ENCODE measurements around the gene LNPEP.
A peak's percentile ranks its signal among the peaks of the same experiment; 100 is the strongest.

The LNPEP gene

DNA sequence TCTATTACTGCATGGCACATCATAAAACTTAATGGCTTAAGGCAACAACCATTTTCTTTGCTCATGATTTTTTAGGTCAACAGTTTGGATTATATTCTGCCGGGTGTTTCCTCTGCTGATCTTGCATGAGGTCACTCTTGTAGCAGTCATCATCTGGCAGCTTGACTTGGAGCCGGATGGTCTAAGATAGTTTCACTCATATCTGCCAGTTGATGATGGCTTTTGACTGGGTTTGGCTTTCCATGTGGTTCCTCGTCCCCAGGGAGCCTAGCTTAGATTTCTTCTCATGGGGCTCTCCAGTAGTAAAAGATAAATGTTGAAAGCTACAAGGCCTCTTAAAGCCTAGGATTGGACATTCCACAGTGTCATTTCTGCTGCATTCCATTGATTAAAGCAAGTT lies 27.4 kb downstream of the LNPEP start:
- DNase-seq, result peak; percentile 8 to 11

DNA sequence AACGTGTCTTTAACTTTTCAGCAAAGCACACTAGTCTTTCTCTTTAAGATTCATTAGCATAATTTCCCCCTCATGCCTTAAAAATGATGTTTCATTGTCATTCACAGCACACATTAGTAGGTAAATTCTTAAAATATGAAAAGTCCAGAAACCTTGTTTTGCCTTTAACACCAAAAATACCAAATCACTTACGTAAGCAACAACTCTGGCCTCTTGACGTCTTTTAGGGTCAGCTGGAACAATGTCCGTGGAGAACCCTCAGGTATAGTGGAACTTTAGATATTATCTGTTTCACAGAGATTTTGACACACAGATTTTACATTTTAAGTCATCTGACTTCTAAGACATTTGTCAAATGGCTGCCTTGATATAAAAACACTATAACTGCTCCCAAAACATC lies 30.9 kb downstream of the LNPEP start:
- DNase-seq, result no peak

DNA sequence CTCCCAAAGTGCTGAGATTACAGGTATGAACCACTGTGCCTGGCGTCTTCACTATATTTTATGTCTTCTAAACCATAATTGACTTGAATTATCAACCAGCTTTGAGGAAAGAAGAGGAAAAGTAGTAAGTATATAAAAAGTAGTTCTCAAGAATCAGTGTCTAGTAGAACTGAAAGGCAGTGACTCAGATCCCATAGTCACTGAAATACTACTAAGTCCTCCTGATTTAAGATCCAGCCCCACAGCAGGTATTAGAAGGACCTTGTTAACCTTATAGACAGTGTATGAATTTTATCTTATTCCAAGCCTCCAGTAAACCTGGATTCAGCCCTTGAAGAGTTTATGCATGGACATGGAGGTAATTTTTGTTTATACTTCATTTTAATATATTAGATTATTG lies 31.5 kb downstream of the LNPEP start:
- no peak for DNase-seq

DNA sequence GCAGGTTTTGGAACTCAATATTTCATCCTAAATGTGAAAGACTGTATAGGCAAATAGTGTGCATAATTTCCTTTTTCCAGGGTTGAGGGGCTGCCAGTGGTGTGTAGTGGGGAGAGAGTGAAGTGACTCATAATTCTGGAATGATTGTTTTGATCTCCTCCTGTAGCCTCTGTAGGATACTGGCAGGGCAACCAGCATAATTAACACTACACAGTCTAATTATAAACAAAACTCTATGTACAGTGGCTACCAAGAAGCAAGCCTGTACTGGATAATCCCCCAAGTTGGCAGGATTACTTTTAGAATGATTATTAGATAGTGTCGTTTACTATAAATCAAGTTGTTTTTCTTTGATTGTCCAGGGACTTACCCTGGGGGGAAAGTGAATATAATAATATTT lies 32.2 kb downstream of the LNPEP start:
- peak in 1 of 2 donors; percentile 10 for DNase-seq

DNA sequence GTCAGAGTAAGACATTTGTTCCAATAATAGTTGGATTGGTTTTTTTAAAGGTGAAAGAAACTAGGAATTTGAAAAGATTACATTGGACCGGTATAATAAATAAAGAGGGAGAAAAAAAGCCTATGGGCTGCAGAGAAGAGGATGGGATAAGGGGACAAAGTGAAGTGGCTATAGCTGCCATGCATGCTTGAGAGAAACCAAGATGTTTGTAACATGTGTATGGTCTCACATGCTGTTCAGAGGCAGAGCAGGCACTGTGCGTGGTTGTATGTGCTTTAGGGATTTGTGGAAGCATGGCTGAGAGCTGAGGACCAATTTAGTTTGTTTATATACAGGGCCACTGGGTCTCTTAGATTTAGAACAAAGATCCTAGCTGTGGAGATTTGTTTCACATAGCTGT lies 32.7 kb downstream of the LNPEP start:
- DNase-seq, result no peak

DNA sequence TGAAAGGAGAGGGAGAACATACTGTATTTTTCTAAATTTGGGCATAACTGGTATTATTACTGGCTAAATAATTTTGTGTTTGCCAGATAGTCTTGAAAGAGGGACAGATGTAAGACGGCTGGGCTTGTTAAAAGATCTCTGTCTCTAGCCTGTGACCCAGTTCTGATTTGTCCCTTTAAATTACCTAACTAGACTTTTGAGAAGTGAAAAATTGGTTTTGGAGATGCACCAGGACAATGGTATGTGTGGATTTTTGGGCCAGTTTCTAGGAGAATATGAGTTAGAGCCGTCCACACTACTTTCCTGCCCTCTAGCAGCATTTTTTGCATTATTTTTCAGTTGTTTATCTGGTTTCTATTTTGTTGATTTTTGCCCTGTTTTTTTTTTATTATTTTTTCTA lies 33.5 kb downstream of the LNPEP start:
- no peak for DNase-seq

DNA sequence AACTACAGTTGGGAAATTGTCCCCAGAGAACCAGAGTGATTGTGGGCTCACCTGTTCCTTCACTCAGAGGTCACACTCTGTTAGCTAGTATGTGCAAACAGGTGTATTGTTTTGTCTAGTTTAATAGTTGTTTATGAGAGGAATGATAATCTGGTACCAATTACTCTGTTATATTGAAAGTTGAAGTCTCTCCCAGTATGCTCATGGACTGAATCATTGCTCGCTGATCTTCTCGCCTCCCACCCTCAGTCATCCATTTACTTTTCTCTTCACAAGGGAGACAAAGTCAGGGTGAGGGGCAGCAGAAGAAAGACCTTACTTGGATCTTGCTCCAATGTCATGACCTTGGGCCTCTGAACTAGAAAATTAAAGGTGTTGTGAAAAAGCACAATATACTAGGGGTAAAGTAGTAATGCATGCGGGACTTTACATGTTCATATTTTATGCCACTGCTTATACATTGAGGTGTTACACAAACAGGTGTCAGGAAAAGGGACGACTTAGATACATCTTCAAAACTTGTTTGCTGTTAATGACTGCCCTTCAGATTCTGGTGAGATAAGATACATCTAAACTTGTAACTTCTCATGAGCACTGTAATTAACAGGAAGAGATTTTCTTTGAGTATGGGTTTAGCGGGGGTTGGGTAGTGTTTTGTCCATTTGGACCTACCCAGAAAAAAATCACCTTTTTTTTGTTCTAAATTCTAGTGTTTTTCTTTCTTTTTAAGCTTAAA lies 36.9 kb downstream of the LNPEP start:
- no peak for DNase-seq

DNA sequence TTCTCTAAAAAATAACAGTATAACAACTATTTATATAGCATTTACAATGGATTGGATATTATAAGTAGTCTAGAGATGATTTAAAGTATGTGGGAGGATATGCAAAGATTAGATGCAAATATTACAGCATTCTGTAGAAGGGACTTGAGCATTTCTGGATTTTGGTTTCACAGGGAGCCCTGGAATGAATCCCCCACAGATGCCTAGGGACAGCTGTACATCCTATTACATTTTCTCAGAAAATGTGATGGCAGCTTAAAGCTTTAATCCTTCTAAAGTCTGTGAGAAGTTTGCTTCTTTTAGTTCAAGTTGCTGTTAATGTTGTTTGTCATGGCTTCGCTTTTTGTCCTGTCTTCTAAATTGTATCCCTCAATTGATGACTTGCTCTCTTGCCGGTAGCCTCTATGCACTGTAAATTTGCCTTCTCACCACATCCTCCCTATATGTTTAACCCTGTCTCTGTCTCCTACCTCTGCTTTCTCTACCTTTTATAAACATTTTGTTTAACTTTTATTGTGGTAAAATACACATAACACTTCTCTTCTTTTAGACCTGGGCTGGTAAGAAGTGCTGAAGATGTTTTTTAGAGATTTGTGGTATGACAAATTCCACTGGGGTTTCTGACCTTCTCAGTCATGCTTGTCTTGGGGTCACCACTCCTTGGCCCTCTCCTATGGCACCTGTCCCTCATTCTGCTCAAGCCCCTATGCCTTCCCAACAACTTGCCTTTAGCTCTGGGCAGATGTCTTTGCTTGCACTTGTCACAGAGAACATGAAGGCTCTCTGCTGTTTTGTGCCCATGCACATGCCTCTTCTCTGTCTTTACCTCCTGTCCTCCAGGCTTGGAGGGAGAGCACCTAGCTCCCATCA lies 37.9 kb downstream of the LNPEP start:
- no peak for DNase-seq

DNA sequence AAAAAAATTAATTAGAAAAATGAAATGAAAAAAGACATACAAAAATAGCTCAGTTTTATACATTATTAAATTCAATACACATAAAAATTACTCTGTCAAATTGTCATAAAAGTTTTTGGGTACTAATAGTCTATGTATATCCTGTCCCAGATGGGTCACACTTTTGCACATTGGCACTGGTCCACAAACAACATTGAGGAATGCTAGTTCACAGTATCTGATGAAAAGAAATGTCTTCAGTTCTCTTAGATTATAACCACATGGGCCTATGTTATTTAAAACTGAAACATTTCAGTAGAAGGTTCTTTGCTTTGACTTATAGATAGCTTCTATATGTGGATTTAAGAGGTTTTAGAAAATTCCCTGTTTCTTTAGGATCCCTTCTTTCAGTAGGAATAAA lies 39.8 kb downstream of the LNPEP start:
- no peak for DNase-seq

DNA sequence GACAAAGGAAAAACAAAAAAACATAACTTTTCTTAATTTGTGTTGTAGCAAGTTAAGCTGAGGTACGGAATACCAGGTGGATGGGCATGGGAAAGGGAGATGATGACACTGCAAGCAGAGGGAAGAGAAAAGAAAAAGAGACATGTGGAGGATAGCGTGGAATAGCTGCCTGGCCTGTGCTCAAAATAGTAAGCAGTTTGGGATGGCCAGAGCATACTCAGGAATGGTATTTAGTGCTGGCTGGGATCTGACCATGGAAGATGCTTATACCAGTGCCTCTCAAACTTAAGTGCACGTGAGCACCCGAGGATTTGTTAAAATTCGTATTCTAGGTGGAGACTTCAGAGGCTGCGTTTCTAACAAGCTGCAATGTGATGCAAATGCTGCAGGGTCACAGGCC lies 41.3 kb downstream of the LNPEP start:
- DNase-seq, result no peak

DNA sequence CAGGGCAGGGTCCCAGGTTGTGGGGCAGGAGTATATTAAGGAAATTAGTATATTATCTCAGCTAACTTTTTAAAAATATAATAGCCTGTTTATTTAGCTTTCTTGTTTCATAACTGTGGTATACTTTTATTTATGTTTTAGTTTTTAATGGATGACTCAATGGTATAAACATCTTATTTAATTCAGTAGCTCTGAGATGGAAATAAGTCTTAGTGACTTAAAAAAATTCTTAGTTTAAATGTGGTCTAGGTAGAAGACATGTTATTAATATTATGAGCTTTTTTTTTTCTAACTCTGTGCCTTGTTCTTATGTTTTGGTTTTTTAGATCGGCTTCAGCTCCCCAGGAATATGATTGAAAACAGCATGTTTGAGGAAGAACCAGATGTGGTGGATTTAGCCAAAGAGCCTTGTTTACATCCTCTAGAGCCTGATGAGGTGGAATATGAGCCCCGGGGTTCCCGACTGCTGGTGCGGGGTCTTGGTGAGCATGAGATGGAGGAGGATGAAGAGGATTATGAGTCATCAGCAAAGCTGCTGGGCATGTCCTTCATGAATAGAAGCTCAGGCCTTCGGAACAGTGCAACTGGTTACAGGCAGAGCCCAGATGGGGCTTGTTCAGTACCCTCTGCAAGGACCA lies 43.1 kb downstream of the LNPEP start:
- no peak for DNase-seq

DNA sequence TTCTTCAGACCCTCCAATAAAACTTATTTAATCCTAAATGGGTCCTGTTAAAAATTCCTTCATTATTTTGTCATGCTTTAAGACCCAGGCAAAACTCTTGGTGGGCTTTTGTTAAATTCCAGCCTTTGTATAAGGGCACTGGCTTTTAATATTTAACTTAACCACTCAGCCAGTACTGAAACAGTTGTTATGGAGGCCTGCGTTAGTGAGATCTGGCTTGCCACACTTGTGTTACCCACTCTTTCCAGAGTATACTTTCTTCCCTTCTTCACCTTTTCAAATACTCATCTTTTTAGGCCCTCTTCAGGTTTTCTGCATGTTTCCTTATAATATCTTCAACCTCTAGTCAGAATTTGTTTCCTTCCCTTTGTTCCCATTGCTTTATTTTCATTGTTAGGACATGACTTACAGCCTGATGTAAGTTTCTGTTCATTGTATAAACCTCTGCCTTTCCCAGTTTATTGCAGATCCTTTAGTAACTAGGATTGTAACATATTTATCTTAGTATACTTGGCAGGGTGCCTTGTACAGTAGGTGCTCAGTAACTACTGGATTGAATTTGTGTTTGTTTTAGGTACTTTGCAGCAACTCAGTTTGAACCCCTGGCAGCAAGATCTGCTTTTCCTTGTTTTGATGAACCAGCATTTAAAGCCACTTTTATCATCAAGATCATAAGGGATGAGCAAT lies 48.8 kb downstream of the LNPEP start:
- DNase-seq, result no peak

DNA sequence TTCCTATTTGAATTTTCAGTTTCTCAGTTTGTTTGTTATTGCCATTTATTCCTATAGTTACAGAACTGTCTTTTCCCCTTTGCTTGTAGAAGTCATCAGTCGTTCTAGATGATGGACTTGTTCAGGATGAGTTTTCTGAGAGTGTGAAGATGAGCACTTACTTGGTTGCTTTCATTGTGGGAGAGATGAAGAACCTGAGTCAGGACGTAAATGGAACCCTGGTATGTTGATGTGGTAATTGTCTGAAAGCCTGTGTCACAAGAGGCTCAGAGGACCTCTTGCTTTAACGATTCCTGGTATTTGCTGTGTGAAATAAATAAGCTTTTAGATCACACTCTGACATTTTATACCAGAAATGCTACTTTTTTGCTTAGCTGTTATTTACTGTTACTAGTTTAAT lies 50.6 kb downstream of the LNPEP start:
- no peak for DNase-seq

DNA sequence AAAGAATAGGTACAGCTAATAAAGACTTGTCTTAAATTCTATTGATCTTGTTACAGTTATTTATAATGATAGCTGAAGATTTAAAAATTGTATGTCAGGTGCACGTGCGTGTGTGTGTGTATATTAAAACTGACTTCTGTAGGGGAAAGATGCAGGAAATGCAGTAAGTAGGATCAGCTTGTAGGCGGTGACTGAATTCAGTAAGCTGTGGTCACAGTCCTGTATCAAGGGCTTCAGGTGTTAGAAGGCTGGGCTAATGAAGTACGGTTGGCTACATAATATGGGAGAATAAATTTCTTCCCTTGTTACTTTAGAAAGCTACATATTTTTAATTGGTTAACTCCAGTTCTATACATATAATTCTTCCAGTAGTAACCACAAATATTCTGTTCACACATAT lies 54.2 kb downstream of the LNPEP start:
- DNase-seq, result no peak

DNA sequence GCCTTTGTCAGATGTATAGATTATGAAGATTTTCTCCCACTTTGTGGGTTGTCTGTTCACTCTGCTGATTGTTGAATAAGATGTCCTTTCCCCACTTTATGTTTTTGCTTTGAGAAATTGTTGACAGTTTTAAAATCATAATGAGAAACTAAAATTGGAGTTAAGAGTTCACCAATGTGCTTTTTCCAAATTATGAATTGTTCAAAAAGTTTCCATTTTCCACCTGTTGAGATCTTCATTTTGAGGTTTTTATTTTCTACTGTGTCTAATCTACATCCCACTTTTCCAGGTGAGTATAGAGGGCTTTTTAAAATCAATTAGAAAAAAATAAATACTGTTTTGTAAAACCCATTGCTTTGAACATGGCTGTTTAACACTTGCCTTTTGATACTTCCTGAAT lies 55.8 kb downstream of the LNPEP start:
- no peak for DNase-seq

DNA sequence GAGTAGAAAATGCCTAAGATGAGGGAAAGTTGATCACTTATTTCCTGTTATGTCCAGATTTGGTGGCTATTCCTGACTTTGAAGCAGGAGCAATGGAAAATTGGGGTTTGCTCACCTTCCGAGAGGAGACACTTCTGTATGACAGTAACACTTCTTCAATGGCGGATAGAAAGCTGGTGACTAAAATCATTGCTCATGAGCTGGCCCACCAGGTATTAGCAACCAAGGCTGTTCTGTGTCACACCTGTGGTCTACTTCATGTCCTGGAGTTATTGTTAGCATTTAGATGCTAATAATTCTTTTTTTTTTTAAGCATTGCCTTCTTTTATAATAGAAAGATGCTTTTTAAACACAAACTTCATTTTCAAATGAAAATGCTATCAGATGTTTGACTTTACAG lies 57.9 kb downstream of the LNPEP start:
- no peak for DNase-seq

DNA sequence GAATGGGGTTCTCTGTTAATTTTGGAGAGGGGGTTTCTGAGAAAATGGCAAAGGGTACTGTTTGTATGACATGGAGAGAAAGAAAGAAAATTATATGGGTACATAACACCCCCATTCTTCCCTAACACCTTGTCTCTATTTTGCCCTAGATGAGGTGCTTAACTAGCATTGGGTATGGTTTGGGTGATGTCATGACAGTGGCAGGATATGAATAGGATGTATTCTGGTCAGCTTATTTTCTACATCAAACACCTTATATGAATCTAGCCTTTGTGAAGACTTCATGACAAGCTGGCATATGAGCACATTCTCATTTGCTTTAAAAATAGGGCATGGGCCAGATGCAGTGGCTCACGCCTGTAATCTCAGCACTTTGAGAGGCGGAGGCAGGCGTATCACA lies 58.6 kb downstream of the LNPEP start:
- DNase-seq, result no peak

DNA sequence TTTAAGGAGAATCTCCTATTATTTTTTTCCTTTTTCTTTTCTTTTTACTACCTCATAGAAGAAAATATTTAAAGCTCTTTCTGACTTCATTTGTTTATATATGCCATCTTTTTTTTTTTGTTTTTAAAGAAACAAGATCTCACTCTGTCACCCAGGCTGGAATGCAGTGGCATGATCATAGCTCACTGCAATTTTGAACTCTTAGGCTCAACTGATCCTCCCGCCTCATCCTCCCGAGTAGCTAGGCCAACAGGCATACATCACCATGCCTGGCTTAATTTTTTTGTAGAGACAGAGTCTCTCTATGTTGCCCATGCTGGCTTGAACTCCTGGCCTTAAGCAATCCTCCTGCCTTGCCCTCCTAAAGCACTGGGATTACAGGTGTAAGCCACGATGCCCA lies 59.5 kb downstream of the LNPEP start:
- no peak for DNase-seq

DNA sequence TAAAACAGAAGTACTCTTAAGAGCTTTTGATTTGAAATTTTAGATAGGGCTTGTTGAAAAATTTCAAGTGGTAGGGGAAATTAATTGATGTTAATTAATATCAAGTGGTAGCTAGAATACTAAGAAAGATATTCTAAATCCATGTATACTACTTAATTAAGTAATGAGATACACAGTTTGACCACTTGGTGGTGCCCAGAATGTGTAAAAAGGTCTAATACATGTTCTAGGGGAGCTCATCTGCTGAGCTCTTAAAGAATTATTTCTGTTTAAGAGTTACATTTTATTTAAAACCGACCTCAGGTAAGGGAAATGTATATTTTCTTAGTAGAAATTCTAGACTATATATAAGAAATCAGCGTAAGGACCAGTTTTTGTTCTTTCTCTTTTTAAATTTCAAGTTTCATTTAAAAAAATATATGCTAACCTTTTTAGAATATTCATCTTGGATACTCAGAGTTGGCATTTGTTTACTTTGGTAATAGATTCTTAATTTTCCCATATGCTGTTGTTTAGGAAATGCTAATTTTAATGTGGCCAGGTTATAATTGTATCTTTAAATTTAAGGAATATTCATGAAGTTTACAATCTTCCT lies 61.5 kb downstream of the LNPEP start:
- DNase-seq, result peak in 1 of 2 donors; percentile 59

DNA sequence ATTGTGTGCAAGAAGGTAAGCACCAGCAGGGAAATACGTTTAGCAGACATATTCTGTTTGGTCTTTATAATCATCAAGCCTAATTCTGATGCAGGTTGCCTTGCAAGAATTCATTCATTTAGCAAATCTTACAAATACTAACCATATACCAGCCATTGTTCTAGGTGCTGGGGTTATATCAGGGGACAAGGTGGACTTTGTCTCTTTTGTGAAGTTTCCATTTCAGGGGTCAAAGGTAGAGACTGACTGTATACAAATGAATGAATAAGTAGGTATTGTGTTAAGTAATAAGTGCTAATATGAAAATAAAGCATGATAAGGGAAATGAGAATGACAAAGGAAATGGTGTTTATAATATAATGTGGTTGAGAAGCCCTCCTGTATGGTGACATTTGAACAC lies 64.0 kb downstream of the LNPEP start:
- DNase-seq, result no peak

DNA sequence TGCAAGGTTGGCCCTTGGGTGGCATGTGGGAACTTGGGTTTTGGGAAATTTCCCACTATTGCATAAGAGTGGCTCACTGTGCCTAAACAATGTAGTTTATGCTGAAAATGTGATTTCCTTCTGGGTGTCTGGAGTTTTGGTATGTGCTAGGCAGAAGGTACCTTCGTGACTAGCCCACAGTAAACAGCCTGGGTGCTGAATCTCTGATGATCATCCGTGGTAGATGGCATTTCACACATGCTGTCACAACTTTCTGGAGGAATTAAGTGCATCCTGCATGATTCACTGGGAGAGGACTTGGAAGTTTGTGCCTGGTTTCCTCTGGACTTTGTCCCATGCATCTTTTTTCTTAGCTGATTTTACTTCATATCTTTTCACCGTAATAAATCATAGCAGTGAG lies 64.5 kb downstream of the LNPEP start:
- DNase-seq, result no peak

DNA sequence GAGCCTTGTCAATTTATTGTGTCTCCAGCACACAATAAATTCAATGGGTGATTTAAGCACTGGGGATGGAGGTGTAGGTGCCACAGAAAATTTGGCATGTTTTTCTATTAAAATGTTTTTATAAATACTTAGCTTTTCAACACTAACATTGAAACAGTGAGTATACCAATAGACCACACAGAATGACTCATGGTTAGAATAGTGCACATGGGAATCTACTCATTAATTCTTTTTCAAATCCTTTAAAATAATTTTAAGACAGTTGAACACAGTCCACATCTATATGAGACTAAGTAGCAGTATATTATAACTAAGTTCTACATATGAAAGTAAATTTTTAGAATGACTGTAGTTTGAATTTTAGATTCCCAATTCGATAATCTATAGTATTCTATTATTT lies 67.1 kb downstream of the LNPEP start:
- DNase-seq, result no peak
